Glutamatergic neuron (in vitro differentiated cells): ENCODE data around the gene NUP98. TPM values are rescaled to one million over a fixed set of nuclear protein-coding genes. Genes with fewer than 3 reads are reported as not detected.

Experiments used
- DNase-seq: peaks from one replicate; pipeline ENCODE4 v3.0.0; 2022
- H3K27ac Mint-ChIP-seq: one replicate; pipeline ENCODE4 v1.8.0; 2020; ENCODE audit warnings: mild to moderate bottlenecking, mixed read lengths, inconsistent platforms; ENCODE audit not compliant: unreplicated experiment
- H3K27me3 Mint-ChIP-seq: one replicate; pipeline ENCODE4 v1.8.0; 2020; ENCODE audit warnings: mild to moderate bottlenecking, moderate library complexity, mixed read lengths, inconsistent platforms; ENCODE audit not compliant: unreplicated experiment
- H3K36me3 Mint-ChIP-seq: one replicate; pipeline ENCODE4 v1.8.0; 2020; ENCODE audit warnings: mild to moderate bottlenecking, mixed read lengths, inconsistent platforms; ENCODE audit not compliant: unreplicated experiment
- H3K4me1 Mint-ChIP-seq: one replicate; pipeline ENCODE4 v1.8.0; 2020; ENCODE audit warnings: mild to moderate bottlenecking, low read depth, mixed read lengths, inconsistent platforms; ENCODE audit not compliant: unreplicated experiment
- H3K4me3 Mint-ChIP-seq: one replicate; pipeline ENCODE4 v1.8.0; 2020; ENCODE audit warnings: mild to moderate bottlenecking, mixed read lengths, inconsistent platforms; ENCODE audit not compliant: unreplicated experiment
- H3K9me3 Mint-ChIP-seq: one replicate; pipeline ENCODE4 v1.8.0; 2020; ENCODE audit warnings: mild to moderate bottlenecking, moderate library complexity, mixed read lengths, inconsistent platforms; ENCODE audit not compliant: unreplicated experiment
- total RNA-seq: library from RNA; stranded (reverse); fragmentation: NEBNext Ultra II Directional; extraction: Animal tissue kit (Norgen Biotek cat#: 25700); gene quantifications from one replicate; pipeline ENCODE4 v1.2.1, GENCODE V29; 2021; ENCODE audit not compliant: unreplicated experiment
- TF ChIP-seq, protein P1 (sequence below): fragments of 200-600 bp; sonication (generic); IDR thresholded peaks from one replicate; pipeline ENCODE4 v1.5.0; 2021; ENCODE audit not compliant: partially characterized antibody, unreplicated experiment

The NUP98 gene
- total RNA-seq, 1 donor from 2014 or later = 49.6 TPM

DNA sequence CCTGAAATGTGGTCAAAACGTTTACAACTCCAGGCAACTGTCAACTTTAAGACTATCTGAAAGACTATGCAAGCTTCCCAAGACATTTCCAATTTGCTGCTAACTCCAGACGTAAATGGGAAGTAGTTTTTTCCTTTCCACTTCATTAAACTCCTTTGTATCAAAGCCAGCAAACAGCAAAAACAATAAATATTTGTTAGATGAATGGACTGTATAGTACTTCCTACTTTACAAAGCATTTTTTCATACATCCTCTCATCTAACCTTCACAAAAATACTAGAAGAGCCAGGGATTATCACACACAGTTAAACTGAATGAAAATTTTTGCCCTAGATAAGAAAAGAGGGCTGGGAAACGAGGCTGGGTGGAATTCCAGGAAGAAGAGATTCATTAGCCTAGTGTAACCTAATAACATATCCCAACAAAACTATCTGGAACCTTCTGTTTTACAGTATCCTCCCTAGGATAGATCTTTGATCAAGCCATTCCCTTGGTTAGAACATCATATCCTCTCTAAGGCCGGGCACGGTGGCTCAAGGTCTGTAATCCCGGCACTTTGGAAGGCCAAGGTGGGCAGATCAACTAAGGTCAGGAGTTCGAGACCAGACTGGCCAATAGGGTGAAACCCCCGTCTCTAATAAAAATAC, 10.4 kb downstream of the NUP98 start:
- H3K9me3 Mint-ChIP-seq = no peaks in the 10 kb centered on the region
- H3K4me3 Mint-ChIP-seq = no peak overlapping the region
- no peaks in the 10 kb centered on the region for H3K36me3 Mint-ChIP-seq
- no peak for DNase-seq
- TF ChIP-seq, protein P1, sequence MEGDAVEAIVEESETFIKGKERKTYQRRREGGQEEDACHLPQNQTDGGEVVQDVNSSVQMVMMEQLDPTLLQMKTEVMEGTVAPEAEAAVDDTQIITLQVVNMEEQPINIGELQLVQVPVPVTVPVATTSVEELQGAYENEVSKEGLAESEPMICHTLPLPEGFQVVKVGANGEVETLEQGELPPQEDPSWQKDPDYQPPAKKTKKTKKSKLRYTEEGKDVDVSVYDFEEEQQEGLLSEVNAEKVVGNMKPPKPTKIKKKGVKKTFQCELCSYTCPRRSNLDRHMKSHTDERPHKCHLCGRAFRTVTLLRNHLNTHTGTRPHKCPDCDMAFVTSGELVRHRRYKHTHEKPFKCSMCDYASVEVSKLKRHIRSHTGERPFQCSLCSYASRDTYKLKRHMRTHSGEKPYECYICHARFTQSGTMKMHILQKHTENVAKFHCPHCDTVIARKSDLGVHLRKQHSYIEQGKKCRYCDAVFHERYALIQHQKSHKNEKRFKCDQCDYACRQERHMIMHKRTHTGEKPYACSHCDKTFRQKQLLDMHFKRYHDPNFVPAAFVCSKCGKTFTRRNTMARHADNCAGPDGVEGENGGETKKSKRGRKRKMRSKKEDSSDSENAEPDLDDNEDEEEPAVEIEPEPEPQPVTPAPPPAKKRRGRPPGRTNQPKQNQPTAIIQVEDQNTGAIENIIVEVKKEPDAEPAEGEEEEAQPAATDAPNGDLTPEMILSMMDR = no peak
- no peaks in the 10 kb centered on the region for H3K27me3 Mint-ChIP-seq
- peaks cover 1% of the 10 kb centered on the region for H3K4me1 Mint-ChIP-seq
- no peak overlapping the region for H3K27ac Mint-ChIP-seq

DNA sequence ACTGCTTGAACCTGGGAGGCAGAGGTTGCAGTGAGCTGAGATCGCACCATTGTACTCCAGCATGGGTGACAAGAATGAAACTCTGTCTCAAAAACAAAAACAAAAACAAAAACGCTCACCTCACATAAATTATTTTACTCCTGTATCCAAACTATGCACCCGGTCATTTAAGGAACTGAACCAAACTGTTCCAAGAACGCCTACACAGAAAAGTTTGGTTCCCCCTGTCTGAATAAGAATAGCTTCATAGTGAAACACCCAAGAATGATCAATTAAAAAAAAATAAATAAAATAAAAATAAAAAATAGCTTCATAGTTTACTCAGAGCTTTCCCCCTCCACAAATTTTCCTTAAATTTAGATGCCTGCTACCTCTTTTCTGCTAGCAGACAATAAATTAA, 13.7 kb downstream of the NUP98 start:
- no peak for DNase-seq
- no peak overlapping the region for H3K4me3 Mint-ChIP-seq
- H3K36me3 Mint-ChIP-seq = no peaks in the 10 kb centered on the region
- H3K27ac Mint-ChIP-seq = no peak overlapping the region
- TF ChIP-seq, protein P1 = no peak
- H3K4me1 Mint-ChIP-seq = peaks cover 1% of the 10 kb centered on the region
- no peaks in the 10 kb centered on the region for H3K9me3 Mint-ChIP-seq
- no peaks in the 10 kb centered on the region for H3K27me3 Mint-ChIP-seq

DNA sequence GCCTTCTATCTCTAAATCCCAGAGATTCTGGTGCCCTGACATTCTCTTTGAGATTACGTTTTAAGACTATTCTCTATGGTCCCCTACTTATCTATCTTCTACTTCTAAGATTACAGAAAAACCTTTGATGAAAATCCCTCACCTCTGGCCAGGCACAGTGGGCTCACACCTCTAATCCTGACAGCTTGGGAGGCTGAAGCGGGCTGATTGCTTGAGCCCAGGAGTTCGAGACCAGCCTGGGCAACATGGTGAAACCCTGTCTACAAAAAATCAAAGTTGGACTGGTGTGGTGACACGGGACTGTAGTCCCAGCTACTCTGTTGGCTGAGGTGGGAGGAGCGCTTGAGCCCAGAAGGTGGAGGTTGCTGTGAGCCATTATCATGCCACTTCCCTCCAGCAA, 14.4 kb downstream of the NUP98 start:
- H3K27ac Mint-ChIP-seq = no peak overlapping the region
- peaks cover 1% of the 10 kb centered on the region for H3K4me1 Mint-ChIP-seq
- no peaks in the 10 kb centered on the region for H3K27me3 Mint-ChIP-seq
- H3K4me3 Mint-ChIP-seq = no peak overlapping the region
- no peak for DNase-seq
- no peaks in the 10 kb centered on the region for H3K9me3 Mint-ChIP-seq
- TF ChIP-seq, protein P1 = no peak
- H3K36me3 Mint-ChIP-seq = no peaks in the 10 kb centered on the region

DNA sequence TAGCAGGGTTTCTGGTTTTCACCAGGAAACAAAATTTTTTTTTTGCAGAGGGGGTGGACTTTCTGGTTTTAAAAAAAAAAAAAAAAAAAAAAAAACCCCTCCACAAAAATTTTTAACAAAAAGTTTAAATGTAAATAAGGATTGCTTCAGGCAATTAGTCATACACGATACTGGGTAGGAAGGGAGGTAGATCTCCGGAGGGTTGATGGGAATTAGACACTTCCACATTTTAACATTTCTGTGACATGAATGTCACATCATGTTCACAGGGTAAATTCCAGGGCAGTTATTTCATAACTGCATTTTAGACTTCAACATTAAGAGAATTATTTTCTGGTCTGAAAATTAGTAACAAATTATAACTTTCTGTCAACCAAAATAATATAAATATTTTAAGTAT, 15.9 kb downstream of the NUP98 start:
- Mint-ChIP-seq H3K9me3 (no peaks in the 10 kb centered on the region), H3K4me1 (peaks cover 1% of the 10 kb centered on the region), H3K27ac (no peak overlapping the region), H3K4me3 (no peak overlapping the region), H3K36me3 (no peaks in the 10 kb centered on the region), H3K27me3 (no peaks in the 10 kb centered on the region)
- TF ChIP-seq, protein P1 = no peak
- no peak for DNase-seq

GRCh38 chr11:3775736-3776406, 21.5 kb downstream of the NUP98 start:
- no peak for DNase-seq
- Mint-ChIP-seq H3K4me1 (no peaks in the 10 kb centered on the region), H3K27me3 (no peaks in the 10 kb centered on the region), H3K4me3 (no peak overlapping the region), H3K36me3 (no peaks in the 10 kb centered on the region), H3K9me3 (no peaks in the 10 kb centered on the region), H3K27ac (no peak overlapping the region)
- TF ChIP-seq, protein P1 = no peak
